HG03175 (cell line): ENCODE results near the gene DELE1.

Experiments
- ATAC-seq: cut with Tn5 transposase; IDR thresholded peaks from one replicate; pipeline ENCODE4 v1.9.1; 2021; ENCODE audit warnings: mild to moderate bottlenecking, moderate library complexity; ENCODE audit not compliant: unreplicated experiment

Gene DELE1, protein sequence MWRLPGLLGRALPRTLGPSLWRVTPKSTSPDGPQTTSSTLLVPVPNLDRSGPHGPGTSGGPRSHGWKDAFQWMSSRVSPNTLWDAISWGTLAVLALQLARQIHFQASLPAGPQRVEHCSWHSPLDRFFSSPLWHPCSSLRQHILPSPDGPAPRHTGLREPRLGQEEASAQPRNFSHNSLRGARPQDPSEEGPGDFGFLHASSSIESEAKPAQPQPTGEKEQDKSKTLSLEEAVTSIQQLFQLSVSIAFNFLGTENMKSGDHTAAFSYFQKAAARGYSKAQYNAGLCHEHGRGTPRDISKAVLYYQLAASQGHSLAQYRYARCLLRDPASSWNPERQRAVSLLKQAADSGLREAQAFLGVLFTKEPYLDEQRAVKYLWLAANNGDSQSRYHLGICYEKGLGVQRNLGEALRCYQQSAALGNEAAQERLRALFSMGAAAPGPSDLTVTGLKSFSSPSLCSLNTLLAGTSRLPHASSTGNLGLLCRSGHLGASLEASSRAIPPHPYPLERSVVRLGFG

DNA sequence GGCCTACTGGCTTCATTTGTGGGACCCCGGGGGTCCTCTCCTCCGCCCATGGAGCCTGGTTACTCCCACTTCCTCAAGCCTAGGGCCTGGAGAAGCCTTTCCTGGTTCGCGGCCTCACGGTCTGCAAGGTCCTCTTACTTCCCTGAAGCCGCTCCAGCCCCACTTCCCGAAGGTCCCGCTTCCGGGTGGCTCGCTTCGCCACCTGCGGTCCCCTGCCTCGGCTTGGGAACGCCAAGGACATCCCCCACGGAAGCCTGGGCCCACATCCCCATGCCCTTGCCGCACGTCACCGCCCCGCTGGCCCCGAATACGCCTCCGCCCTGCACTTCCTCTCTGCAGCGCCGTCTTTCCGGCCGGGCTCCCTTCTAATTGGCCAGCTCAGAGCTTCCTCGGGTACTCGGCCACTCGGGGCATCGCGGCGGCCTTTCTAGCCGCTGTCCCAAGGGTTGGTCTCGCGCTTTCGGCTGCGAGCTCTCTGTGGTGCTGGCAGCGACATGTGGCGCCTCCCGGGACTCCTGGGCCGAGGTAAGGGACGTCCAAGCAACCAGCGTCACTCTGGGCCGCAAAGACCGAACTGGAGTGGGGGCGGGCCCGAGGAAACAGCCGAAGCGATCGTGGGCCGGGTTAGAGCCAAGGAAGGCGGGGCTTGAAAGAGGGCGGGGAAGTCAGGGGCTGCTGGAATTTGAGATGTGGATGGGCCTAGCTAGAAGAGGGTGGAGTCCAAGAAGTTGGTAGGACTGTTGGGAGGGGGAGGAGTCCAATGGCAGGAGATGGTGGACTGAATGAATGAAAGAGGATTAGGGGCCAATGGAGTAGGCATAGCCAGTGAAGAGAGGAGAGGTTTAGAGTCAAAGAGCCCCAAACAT, at the start of gene DELE1:
DELE1 (plus strand) TSS at position 424 of the 866 bp plus-strand sequence; CDS start at position 495, 71 bp downstream.
- peak; percentile 98 for ATAC-seq

DNA sequence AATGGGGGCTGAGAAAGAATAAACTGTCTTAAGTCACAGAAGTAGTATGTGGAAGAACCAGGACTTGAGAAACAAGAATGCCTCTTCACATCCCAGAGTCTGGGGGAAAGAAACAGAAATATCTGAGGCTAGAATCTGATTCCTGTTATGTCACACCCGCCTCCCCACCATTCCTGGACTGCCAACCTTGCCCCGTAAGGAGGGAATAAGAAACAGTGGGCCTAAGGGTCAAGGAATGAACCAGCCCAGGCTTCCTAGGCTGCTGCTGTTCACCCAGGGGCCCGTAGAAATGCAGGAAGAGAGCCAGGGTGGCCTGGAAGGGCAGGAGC, 49.8 kb upstream of the DELE1 start:
- no peak for ATAC-seq

DNA sequence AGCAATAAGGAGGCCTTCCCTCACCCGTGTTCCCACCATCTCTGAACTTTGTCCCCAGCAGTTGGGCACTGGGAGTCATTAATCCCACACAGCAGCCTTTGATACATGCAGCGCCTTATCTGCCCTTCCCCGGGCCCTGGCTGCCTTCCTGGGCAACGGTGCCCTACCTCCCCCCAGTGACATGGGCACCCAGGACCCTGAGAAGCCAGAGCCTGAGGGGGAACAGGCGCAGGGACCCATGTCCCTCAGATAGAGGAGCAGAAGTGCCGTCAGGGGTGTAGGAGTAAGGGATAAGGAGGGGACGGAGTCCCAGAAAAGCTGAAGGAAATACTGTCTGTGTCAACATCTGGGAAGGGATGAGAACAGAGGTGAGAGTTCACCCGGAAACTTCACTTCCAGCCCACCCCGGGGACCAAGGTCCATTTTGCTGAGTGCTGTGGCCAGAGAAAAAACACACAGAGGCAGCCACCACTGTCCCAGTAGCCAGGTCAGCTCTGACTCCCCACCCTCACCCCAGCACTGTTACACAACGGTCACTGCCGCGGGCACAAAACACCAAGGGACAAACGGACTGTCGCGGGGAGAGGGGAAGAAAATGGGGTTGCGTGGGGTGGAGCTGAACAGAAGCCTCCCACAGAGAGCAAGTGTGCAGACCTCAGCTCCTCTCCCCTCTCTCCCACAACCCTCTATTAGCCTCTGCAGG, 49.3 kb upstream of the DELE1 start:
- ATAC-seq = no peak

DNA sequence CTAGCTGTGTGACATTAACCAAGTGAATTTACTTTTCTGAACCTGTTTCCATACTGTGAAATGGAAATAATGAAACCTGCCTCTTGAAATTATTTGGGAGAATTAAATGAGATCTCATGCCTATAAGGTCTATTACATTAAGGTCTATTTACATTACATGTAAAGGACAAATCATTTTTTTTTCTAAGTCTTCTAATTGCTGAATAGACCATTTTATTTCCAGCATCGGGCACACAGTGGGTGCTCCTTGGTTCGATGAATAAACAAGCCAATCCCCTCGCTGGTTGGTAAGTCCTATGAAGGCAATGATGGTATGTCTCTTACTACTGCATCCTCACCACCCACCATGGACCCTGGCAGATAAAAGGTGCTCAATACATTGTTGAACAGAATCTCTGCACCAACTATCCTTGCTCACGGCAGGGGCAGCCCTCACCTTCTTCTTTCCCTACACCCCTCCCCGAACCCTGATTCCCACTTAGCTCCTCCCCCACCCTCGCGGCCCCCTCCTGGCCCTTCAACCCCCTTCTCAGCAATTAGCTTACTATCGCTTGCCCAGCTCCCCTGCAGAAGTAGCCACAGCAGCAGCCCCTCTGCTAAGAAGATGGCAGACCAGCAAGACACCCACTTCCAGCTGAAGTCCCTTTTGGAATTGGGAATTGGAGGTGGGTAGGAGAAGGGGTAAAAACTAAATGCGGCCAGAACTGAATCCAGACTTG, 48.5 kb upstream of the DELE1 start:
- ATAC-seq = no peak

DNA sequence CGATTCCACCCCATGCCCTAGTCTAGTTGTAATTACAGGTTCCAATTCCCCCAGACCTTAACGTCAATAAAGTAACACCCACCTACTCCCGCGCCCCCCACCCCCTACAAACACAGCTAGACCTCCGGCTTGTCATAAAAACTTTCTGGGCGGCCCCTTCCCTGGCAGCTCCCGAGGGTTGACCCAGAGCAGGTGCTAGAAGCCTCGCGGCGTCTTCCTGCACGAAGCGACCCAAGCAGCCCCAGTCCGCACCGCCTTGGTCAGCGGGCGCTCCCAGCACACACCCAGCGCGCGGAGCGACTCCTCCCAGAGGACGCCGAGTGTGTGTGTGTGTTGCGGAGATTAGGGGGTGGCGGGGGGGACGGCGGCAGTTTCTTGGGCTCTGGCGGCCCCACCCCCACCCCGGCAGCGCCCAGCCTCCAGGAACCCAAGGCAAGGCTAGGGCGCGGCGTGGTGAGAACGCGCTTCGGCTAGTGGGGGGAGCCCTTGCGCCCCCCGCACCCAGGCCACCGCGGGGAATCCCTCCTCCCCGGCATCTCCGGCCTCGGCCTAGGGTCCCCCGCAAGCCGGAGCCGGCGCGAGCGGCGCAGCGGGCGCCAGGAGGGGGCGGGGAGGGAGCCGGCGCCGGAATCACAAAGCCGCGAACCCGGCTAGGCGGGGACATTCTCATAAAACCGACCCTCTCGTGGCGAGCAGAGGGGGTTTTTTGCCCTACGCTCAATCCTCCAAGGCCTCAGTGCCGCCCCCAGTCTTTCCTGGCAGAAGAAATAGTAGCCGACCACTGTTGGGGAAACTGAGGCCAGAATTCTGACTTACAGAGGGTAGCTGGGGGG, 47.7 kb upstream of the DELE1 start:
- ATAC-seq = no peak

DNA sequence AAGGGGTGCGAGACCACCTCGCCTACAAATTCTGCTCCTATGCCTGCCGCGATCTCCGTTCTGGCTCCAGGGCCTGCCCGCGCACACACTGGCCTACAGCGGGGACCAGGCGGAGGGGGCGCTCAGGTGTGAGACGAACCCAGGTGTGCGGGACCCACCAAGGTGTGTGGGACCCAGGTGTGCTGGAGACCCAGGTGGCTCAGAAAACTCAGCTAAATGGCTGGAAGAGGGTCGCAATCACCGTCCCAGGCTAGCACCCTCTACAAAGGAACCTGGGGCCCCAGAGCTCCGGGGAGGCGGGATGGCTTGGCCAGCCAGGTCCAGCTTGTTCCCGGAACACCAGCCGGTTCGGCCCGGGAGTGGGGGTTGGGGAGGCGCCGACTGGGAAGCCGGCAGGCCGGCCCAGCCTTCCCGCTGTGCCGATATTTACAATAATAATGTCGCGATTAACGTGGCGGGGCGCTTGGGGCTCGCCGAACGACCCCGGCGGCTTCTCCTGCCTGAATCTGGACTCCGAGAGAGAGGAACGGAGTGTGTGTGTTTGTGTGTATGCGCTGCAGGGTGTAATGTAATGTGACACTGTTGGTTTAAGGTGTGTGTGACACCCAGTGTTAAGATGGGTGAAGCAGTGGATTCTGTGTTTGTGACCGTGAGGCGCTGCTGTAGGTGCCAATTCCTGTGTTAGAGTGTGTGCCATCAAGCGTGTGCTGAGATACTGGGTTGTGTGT, 46.9 kb upstream of the DELE1 start:
- no peak for ATAC-seq

DNA sequence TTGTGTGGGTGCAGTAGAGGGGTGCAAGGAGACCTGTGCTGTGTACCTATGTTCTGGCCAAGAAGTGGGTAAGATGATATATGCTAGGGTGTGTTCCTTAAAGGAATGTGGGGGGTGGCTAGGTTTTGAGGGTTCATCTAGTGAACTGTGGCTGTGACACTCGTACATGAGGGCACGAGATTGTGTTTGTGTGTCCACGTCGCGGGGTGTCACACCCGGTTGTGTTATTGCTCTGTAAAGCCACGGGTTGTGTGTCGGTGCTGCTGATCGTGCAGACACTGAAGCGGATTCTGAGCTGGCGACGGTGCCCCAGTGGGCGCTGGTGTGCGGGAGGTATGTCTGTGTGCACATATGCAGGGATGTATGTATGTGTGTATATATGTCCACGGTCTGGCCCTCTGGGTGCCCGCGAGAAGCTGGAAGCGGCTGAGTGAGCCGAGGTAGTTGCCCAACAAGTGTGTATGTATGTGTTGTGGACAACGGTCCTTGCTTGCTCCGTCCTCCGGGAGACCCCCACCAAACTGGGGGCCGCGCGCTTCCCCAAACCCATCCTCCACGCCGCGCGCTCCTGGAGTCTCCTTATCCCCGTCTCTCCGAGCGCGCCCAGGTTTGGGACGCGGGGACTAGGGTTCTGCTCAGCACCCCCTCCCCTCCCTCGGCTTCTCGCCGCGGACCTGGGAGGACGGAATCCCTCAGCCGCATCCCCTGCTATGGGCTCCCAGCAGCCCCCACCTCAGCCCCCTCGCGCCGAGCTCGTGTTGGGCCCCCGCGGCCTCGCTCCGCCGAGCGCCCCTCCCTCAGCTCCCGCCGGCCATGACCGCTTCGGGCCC, 46.1 kb upstream of the DELE1 start:
- no peak for ATAC-seq

DNA sequence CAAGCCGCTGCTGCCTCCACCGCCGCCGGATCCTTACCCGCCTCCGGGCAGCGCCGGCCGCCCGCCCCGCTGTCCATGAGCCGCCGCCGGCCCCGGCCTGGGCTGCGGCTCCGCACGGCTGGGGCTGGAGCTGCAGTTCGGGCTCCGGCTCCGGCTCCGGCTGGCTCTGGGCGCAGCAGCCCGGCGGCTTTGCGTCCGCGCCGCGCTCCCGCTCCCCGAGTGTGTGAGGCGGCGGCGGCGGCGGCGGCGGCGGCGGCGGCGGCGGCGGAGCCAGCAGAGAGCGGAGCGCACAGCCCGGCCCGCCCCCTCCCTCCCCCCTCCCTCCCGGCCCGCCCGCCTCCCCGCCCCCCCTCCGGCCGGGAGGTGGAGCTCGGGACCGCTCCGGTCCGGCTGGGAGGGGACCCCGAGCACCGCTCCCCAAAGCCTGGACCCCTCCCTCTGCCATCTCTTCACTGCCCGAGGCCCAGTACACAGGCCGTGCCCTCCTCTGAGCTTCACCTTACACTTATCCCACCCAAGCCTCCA, 45.4 kb upstream of the DELE1 start, which contains the start of gene PCDH1:
PCDH1 (minus strand) TSS at position 225 of the 525 bp plus-strand sequence; CDS start at position 77, 148 bp downstream.
- ATAC-seq = no peak

DNA sequence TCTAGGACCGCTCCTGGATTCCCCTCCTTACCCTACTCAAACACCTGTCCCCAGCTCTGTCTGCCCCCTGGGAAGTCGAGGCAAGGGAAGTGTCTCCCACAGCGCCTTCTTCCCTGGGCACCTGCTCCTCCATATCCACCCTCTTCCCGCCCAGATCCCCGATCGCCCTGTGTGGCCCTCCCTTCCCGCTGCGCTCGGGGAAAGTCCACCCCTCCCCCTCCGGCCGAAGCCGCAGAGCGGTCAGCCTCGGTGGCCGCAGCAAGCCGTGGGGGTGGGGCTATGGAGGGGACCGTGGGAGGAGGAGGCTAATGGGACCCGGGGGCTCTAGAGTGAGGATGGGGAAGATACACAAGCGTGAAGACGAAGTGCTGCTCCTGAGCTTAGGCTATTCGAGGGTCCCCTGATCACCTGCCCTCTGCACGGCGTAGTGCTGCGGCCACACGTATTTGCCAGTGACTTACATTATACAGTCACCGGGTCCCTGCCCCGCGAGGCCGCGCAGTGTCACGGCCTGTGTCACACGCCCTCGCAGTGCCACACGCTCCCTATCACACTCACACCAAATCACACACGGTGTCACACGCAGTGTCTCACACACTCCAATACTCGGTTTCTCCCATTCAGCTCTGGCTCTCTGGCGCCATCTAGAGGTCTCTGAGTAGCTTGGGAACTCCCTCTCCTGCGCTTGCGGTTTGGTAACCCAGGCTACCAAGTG, 44.8 kb upstream of the DELE1 start:
- peak; percentile 87 for ATAC-seq

DNA sequence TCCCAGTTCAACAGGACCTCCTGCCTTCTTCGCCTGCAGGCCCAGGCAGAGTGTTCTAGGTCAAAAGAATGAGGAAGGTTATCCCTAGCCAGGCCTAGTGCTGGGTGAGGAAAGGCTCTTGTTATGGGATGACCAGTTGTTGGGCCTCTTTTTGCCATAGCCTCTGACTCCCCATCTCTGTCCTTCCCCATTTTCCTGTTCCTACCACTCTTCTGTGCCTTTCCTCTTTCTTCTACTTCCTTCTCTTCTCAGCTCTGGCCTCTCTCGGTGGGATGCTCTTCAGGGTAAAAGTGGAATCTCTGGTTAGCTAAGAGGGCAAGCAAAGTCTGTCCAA, 44.3 kb upstream of the DELE1 start:
- no peak for ATAC-seq

DNA sequence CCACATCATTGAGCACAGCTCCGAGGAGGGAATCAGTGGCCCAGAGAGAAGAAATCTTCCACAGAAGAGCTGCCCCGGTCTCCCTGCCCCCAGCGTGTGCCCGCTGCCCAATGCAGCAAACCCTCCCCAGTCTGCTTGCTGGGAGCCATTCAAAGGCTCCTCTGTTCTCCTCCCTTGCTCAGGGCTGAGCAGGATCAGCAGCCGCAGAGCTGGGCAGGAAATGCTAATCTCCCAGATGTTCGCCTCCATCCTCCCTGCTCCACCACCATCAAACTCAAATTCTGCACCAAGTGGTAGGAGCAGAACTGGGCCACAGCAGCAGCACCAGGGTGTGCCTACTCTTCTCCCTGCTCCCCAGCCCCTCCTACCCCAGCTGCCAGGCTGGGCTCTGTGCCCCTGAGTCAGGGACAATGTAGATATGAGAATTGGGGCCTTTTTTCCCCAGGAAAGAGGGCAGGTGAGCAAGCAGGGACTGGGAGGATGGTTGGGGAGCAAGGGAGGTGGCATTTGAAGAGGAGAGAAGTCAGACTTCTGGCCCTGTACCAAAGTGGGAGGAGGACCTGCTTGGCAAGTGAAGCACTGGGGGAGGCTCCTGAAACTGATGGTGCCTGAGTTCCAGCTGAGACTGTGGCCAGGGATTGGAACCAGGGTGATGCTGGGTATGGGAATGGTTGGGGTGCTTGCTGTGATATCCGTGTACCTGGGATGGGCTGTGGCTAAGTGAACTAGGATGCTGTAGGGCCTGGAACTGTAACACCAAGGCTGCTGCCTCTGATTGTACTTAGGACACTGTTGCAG, 43.5 kb upstream of the DELE1 start:
- no peak for ATAC-seq

DNA sequence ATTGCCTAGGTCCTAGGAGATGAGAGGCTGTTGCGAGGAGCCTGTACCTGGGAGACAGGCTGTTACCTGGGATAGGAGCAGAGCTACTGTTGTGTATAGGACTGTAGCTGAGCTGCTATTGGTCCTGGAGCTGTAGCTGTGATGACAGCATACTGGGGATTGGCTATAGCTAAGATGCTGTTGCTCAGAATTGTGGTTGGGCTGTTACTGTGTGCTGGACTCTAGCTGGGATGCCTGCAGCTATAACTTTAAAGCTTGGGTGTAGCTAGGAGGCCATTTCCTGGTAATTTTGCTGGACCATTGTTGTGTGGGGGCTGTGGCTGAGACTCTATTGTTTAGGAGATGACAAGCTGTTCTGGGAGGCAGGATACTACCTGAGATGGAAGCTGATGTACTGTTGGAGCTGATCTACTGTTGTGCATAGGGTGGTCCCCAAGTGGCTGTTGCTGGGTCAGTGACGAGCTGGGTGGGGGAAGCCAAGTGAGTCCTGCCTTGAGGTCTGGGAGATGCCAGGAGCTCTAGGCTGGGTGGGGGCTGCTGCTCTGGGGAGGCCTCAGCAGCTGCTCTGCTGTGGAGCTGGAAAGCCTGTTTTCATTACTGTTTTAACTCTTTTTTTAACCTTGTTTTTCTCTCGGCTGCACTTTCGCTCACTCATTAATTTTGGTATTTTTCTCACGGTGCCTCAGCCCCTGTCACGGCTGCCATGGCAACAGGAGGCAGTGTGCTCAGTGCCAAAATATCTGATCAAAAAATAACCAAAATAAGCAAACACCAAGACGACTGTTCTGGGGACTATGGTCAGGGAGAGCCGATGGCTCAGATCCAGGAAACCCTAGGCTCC, 42.5 kb upstream of the DELE1 start:
- no peak for ATAC-seq

DNA sequence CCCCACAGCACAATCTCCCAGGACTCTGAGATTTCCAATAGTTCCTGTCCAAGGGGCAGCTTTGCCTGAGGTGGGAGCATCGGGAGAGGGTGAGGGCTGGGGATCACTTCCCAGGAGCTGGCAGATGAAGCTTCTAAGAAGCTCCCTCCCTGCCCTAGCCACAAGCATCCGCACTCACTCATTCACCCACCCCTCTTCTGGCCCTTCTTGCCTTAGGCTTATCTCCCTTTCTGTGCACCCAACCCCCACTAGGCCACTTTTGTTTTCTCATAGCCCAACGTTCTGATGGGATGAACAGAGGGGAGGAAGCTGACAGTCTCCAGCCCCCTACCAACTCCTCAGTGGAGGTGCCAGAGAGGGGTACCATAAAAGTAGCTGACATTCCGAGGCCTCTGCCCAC, 41.8 kb upstream of the DELE1 start:
- no peak for ATAC-seq

DNA sequence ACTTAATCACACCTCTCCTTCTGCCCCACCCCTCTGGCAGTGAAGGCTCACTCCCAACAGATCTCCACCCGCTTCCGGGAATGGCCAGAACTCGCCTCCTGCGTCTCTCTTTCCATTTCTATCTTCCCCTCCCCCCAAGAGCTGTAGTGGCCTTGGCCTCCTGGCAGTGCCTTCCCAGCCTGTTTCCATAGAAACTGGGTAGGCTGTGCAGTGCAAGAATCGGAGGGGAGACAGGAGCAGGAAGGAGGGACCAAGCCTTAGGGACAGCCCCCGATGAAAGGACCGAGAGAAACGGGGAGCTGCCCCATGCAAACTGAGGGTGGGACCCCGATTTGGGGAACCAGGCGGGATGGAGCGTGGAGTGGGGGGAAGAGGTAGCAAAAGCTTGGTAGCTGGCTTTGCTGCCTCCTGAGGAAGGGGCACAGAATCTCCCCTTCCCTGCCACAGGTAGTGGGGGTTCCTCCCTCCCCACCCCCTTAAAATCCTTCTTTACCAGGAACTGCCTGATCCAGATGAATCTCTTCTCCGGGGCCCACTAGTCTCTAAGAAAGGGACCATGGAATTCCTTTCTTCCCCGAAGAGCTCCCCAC, 41.0 kb upstream of the DELE1 start:
- no peak for ATAC-seq

DNA sequence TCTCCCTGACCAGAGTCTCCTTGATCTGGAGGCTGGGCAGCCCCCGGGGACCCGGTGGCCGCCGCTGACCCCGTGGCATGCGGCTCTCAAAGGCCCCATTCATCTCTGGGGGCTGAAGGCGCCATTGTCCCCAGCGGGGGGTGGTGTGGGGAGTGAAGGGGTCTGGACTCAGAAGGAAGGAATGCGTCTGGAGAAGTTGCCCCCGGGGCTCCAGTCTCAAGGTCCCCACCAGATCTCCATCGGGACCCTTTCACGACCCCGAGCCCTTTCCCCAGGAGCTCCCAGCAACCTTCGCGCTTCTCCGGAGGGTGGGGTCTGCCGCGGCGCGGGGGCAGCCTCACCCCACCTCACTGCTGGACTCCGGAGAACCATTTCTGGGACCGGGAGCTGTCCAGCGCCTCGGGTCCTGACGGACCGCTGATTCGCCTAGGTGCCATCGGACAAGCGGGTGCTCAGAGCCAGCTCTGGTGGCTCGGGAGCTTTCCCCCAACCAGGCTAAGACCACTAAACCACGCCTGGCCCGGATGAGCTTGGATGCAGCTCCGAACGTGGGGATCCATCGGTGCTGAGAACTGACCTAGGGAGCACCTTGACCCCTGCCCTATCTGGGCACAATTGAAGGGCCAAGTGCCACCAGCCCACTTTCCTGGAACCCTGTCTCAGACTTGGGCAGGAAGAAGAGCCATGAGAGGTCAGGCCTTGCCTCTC, 40.3 kb upstream of the DELE1 start:
- no peak for ATAC-seq
